HepG2 (cell line): ENCODE data around the gene ZNF275. TPM values are rescaled to one million over a fixed set of nuclear protein-coding genes. Genes with fewer than 3 reads are reported as not detected.

Experiments used
- ATAC-seq: fragments of 200-7000 bp; cut with Tn5 transposase; 3 replicates; pipeline ENCODE4 v1.9.1; 2020; ENCODE audit warnings: mild to moderate bottlenecking, moderate library complexity
- BruUV-seq: library from RNA; stranded (reverse); fragments of 400-500 nt; replicated peaks from 2 replicates; lab custom pipeline; 2021; lab: Mats Ljungman, UMichigan
- CTCF ChIA-PET: fragments of 300-600 bp; formaldehyde crosslinking; extraction: SDS; loops from one replicate; lab custom pipeline; 2021; ENCODE audit warnings: low total read pairs, inconsistent platforms, low intra/inter-chr PET ratio; lab: Yijun Ruan, JAX
- POLR2A ChIA-PET: fragments of 350-600 bp; sonication (Branson Sonifier 250); formaldehyde crosslinking; loops from one replicate; lab custom pipeline; 2020; ENCODE audit warnings: antibody characterized with exemption, inconsistent platforms; lab: Yijun Ruan, JAX
- DNase-seq: peaks from one replicate; pipeline ENCODE4 v3.0.0-alpha.2; 2015; ENCODE audit warnings: low spot score
- FAIRE-seq: peaks from 3 replicates; lab custom pipeline; 2011; peaks lifted over from hg19 to GRCh38; lab: Jason Lieb, UNC
- H2AFZ ChIP-seq: one replicate; pipeline ENCODE4 v1.6.1; 2011; ENCODE audit warnings: low read length, inconsistent platforms
- H3K27ac ChIP-seq: fragments of 300-600 bp; 3 replicates; pipeline ENCODE4 v1.8.0; 2011; ENCODE audit warnings: mixed run types, mild to moderate bottlenecking, mixed read lengths, low read length, inconsistent platforms; ENCODE audit not compliant: insufficient read depth; ENCODE audit errors: extremely low read length
- H3K27me3 ChIP-seq, 2 experiments: fragments of 200-600 bp in 1 of 2; 2 replicates in 1 of 2; 3 replicates in 1 of 2; pipeline versions ENCODE4 v1.6.0 to v1.8.0; 2011; ENCODE audit warnings: low read length in 2 of 2, mild to moderate bottlenecking in 2 of 2, moderate library complexity in 2 of 2, inconsistent platforms in 1 of 2; ENCODE audit not compliant: insufficient read depth in 2 of 2, control insufficient read depth in 1 of 2
- H3K36me3 ChIP-seq, 2 experiments: fragments of 200-600 bp in 1 of 2; replicated peaks in 1 of 2; 2 replicates in 1 of 2; 3 replicates in 1 of 2; pipeline versions ENCODE4 v1.5.1 to v1.8.0; 2011; ENCODE audit warnings: low read length in 2 of 2, inconsistent platforms in 1 of 2; ENCODE audit not compliant: insufficient read depth in 2 of 2, control insufficient read depth in 1 of 2
- H3K4me1 ChIP-seq: 2 replicates; pipeline ENCODE4 v1.5.1; 2012; ENCODE audit warnings: low read length, inconsistent platforms; ENCODE audit not compliant: insufficient read depth
- H3K4me2 ChIP-seq: 2 replicates; pipeline ENCODE4 v1.6.0; 2011; ENCODE audit warnings: low read depth, low read length, inconsistent platforms
- H3K4me3 ChIP-seq, 3 experiments: fragments of 200-600 bp in 1 of 3; sonication (generic), shearing (Covaris generic) in 1 of 3; replicated peaks in 1 of 3; 2 replicates each; pipeline ENCODE4 v1.5.1; 2011 to 2016; ENCODE audit warnings: low read length in 3 of 3, inconsistent platforms in 2 of 3, low read depth in 2 of 3, mild to moderate bottlenecking in 2 of 3, control low read depth in 1 of 3, mixed read lengths in 1 of 3; ENCODE audit not compliant: insufficient read depth in 1 of 3
- H3K79me2 ChIP-seq: one replicate; pipeline ENCODE4 v1.6.1; 2011; ENCODE audit warnings: low read length, inconsistent platforms; ENCODE audit not compliant: insufficient read depth
- H3K9ac ChIP-seq: 2 replicates; pipeline ENCODE4 v1.6.0; 2011; ENCODE audit warnings: mild to moderate bottlenecking, low read depth, low read length, inconsistent platforms; ENCODE audit not compliant: insufficient read depth
- H3K9me3 ChIP-seq: 2 replicates; pipeline ENCODE4 v1.5.1; 2012; ENCODE audit warnings: mild to moderate bottlenecking, low read length
- H4K20me1 ChIP-seq: 2 replicates; pipeline ENCODE4 v1.6.0; 2011; ENCODE audit warnings: inconsistent platforms, mild to moderate bottlenecking, low read length, moderate library complexity; ENCODE audit not compliant: insufficient read depth
- MBD4 ChIP-seq: IDR thresholded peaks from 2 replicates; pipeline ENCODE4 v1.6.1; 2012; ENCODE audit warnings: low read length, inconsistent platforms, borderline replicate concordance
- NRL ChIP-seq: sonication (generic); formaldehyde crosslinking; IDR thresholded peaks from 2 replicates; pipeline ENCODE4 v1.5.0; 2020; ENCODE audit warnings: missing genetic modification reagents, mild to moderate bottlenecking, moderate library complexity, borderline replicate concordance
- PHB2 ChIP-seq: fragments of 450-650 bp; IDR thresholded peaks from 2 replicates; pipeline ENCODE4 v1.6.1; 2018; ENCODE audit not compliant: partially characterized antibody
- RARG ChIP-seq: sonication (generic); formaldehyde crosslinking; IDR thresholded peaks from 2 replicates; pipeline ENCODE4 v1.4.0; 2020; ENCODE audit warnings: low read depth, mild to moderate bottlenecking, missing genetic modification reagents
- RCOR2 ChIP-seq: IDR thresholded peaks from 2 replicates; pipeline ENCODE4 v1.6.1; 2016; ENCODE audit warnings: missing biosample characterization, missing genetic modification reagents
- ZBTB34 ChIP-seq: sonication (generic); formaldehyde crosslinking; IDR thresholded peaks from 2 replicates; pipeline ENCODE4 v1.8.0; 2022; ENCODE audit warnings: mild to moderate bottlenecking, missing genetic modification reagents
- ZNF121 ChIP-seq: sonication (generic); formaldehyde crosslinking; IDR thresholded peaks from 2 replicates; pipeline ENCODE4 v1.5.0; 2020; ENCODE audit warnings: mild to moderate bottlenecking, missing genetic modification reagents
- ZNF318 ChIP-seq: sonication (generic); formaldehyde crosslinking; IDR thresholded peaks from 2 replicates; pipeline ENCODE4 v1.4.0; 2020; ENCODE audit warnings: mild to moderate bottlenecking, missing genetic modification reagents
- WGBS: methylation state at CpG from one replicate; pipeline ENCODE4 v1.1.6; 2017; ENCODE audit warnings: low lambda C conversion rate; 5-methylcytosine and 5-hydroxymethylcytosine counted together
- in situ Hi-C: cut with HindIII; loops from 2 replicates; pipeline ENCODE4 v1.10.0; 2017; ENCODE audit warnings: low pct_unique_long_range_greater_than_20kb; ENCODE audit not compliant: extremely low pct_ligation_motif_present
- intact Hi-C: fragments of 100-400 bp; cut with micrococcal nuclease; formaldehyde crosslinking; loops from one replicate; pipeline ENCODE4 v1.10.0; 2022; ENCODE audit not compliant: unreplicated experiment
- polyA plus RNA-seq, 8 experiments: library from polyadenylated mRNA; depleted of rRNA in 3 of 8; stranded (reverse) in 7 of 8; unstranded in 1 of 8; fragments of >200 nt; fragmentation: Illumina TruSeq in 4 of 8; extraction: Trizol in 4 of 8; gene quantifications; 2 replicates each; pipeline versions ENCODE4 v1.2.1 to v1.2.3, GENCODE V29; 2011 to 2016; ENCODE audit warnings: low read depth in 4 of 8, missing spikeins in 1 of 8, mixed read lengths in 1 of 8; ENCODE audit not compliant: insufficient read depth in 1 of 8
- total RNA-seq, 5 experiments: library from RNA; depleted of rRNA; stranded (reverse); fragments of >200 nt; fragmentation: Illumina TruSeq; extraction: Trizol; gene quantifications; 2 replicates each; pipeline ENCODE4 v1.2.3, GENCODE V29; 2016; ENCODE audit warnings: low read depth in 1 of 5

ZNF275 gene
- total and polyA plus RNA-seq, 2 of the 13 experiments (the other 11 are each of a cell fraction or from before 2014, with no cell fraction given) = 6.4 to 11.8 TPM

GRCh38 chrX:153317996-153318722 is 15.8 kb upstream of the ZNF275 start:
- POLR2A ChIA-PET = no interaction called here
- WGBS = 50% methylated on average over 2 of the region's 20 CpGs
- CTCF ChIA-PET = no interaction called here
- in situ Hi-C loops (no loop called here), intact Hi-C loops (no loop called here)
- H3K27me3 ChIP-seq = no peaks in the 10 kb centered on the region
- no peak overlapping the region for H3K4me2 ChIP-seq
- H4K20me1 ChIP-seq = no peaks in the 10 kb centered on the region
- H3K79me2 ChIP-seq = no peaks in the 10 kb centered on the region
- H3K9me3 ChIP-seq = no peaks in the 10 kb centered on the region
- no peak overlapping the region for H3K27ac ChIP-seq
- no peaks in the 10 kb centered on the region for H3K4me1 ChIP-seq
- TF ChIP-seq NRL (CRISPR knock-in tag) (no peak), ZNF121 (CRISPR knock-in tag) (no peak), MBD4 (no peak), RARG (no peak), ZBTB34 (no peak), PHB2 (no peak)
- H3K9ac ChIP-seq = no peak overlapping the region
- no peak overlapping the region for H3K4me3 ChIP-seq
- no peak for ATAC-seq
- H2AFZ ChIP-seq = no peak overlapping the region
- no peak for DNase-seq
- no peaks in the 10 kb centered on the region for H3K36me3 ChIP-seq
- BruUV-seq = no TSS peak
- FAIRE-seq = no peak

GRCh38 chrX:153318811-153319210 is 15.1 kb upstream of the ZNF275 start:
- no peaks in the 10 kb centered on the region for H3K4me1 ChIP-seq
- H3K9me3 ChIP-seq = no peaks in the 10 kb centered on the region
- H2AFZ ChIP-seq = no peak overlapping the region
- H3K27me3 ChIP-seq = no peaks in the 10 kb centered on the region
- no peak overlapping the region for H3K9ac ChIP-seq
- intact Hi-C loops (no loop called here), in situ Hi-C loops (no loop called here)
- CTCF ChIA-PET = no interaction called here
- no peaks in the 10 kb centered on the region for H3K36me3 ChIP-seq
- no peak overlapping the region for H3K4me3 ChIP-seq
- FAIRE-seq = no peak
- H3K27ac ChIP-seq = no peak overlapping the region
- no peak for DNase-seq
- no peak overlapping the region for H3K4me2 ChIP-seq
- no peak for ATAC-seq
- POLR2A ChIA-PET = no interaction called here
- H3K79me2 ChIP-seq = no peaks in the 10 kb centered on the region
- H4K20me1 ChIP-seq = no peaks in the 10 kb centered on the region
- BruUV-seq = no TSS peak
- no CpG with 5 or more reads among the region's 7 CpGs for WGBS
- TF ChIP-seq RCOR2 (CRISPR knock-in tag) = no peak
- TF ChIP-seq ZNF318 = no peak
